H9 (cell line): ENCODE data around the gene ASB10. TPM values are rescaled to one million over a fixed set of nuclear protein-coding genes. Genes with fewer than 3 reads are reported as not detected.

Source experiments
- DNase-seq: peaks from one replicate; pipeline ENCODE4 v3.0.0-alpha.2; 2017
- H2AFZ ChIP-seq: one replicate; pipeline ENCODE4 v1.6.1; 2013; ENCODE audit warnings: mild to moderate bottlenecking, low read length, control low read depth, moderate library complexity
- H2AK5ac ChIP-seq: 2 replicates; pipeline ENCODE4 v1.6.1; 2013; ENCODE audit warnings: low read length, control low read depth, mixed read lengths; ENCODE audit not compliant: insufficient read length
- H2BK120ac ChIP-seq: one replicate; pipeline ENCODE4 v1.6.1; 2013; ENCODE audit warnings: low read depth, mild to moderate bottlenecking, low read length, control low read depth, inconsistent platforms; ENCODE audit not compliant: poor library complexity, severe bottlenecking
- H2BK12ac ChIP-seq: 2 replicates; pipeline ENCODE4 v1.6.1; 2013; ENCODE audit warnings: low read length, control low read depth, mixed read lengths, low read depth; ENCODE audit not compliant: insufficient read length
- H2BK15ac ChIP-seq: 2 replicates; pipeline ENCODE4 v1.6.1; 2013; ENCODE audit warnings: low read depth, low read length, control low read depth
- H2BK20ac ChIP-seq: one replicate; pipeline ENCODE4 v1.6.1; 2013; ENCODE audit warnings: low read depth, mild to moderate bottlenecking, low read length, control low read depth, inconsistent platforms; ENCODE audit not compliant: poor library complexity, severe bottlenecking
- H2BK5ac ChIP-seq: 2 replicates; pipeline ENCODE4 v1.6.1; 2013; ENCODE audit warnings: low read length, control low read depth, mixed read lengths; ENCODE audit not compliant: insufficient read length
- H3K14ac ChIP-seq: 2 replicates; pipeline ENCODE4 v1.6.1; 2013; ENCODE audit warnings: low read length, control low read depth; ENCODE audit not compliant: insufficient read depth
- H3K18ac ChIP-seq: 2 replicates; pipeline ENCODE4 v1.6.1; 2013; ENCODE audit warnings: low read depth, mild to moderate bottlenecking, mixed read lengths, low read length, control low read depth; ENCODE audit not compliant: insufficient read length
- H3K23ac ChIP-seq: 2 replicates; pipeline ENCODE4 v1.6.1; 2013; ENCODE audit warnings: low read length, control low read depth, mixed read lengths, low read depth; ENCODE audit not compliant: insufficient read length
- H3K23me2 ChIP-seq: 2 replicates; pipeline ENCODE4 v1.6.1; 2013; ENCODE audit warnings: low read depth, mild to moderate bottlenecking, mixed read lengths, low read length, control low read depth; ENCODE audit not compliant: insufficient read length, poor library complexity, severe bottlenecking
- H3K27ac ChIP-seq: 2 replicates; pipeline ENCODE4 v1.5.1; 2013; ENCODE audit warnings: low read length, control low read depth, mixed read lengths, low read depth; ENCODE audit not compliant: insufficient read length
- H3K27me3 ChIP-seq: 2 replicates; pipeline ENCODE4 v1.6.1; 2013; ENCODE audit warnings: low read length, control low read depth, inconsistent platforms; ENCODE audit not compliant: insufficient read depth
- H3K4ac ChIP-seq: 2 replicates; pipeline ENCODE4 v1.6.1; 2013; ENCODE audit warnings: low read depth, mild to moderate bottlenecking, control low read depth, inconsistent platforms, low read length, moderate library complexity
- H3K4me1 ChIP-seq: 2 replicates; pipeline ENCODE4 v1.6.1; 2013; ENCODE audit warnings: low read length, control low read depth, inconsistent platforms; ENCODE audit not compliant: insufficient read depth
- H3K4me2 ChIP-seq: 2 replicates; pipeline ENCODE4 v1.6.1; 2013; ENCODE audit warnings: low read length, control low read depth, mixed read lengths; ENCODE audit not compliant: insufficient read length, insufficient read depth
- H3K56ac ChIP-seq: 2 replicates; pipeline ENCODE4 v1.6.1; 2013; ENCODE audit warnings: low read depth, mild to moderate bottlenecking, mixed read lengths, low read length, control low read depth; ENCODE audit not compliant: insufficient read length
- H3K79me1 ChIP-seq: 2 replicates; pipeline ENCODE4 v1.6.1; 2013; ENCODE audit warnings: low read depth, mild to moderate bottlenecking, moderate library complexity, low read length, control low read depth, inconsistent platforms; ENCODE audit not compliant: insufficient read depth, poor library complexity, severe bottlenecking
- H3K79me2 ChIP-seq: 2 replicates; pipeline ENCODE4 v1.6.1; 2013; ENCODE audit warnings: low read length, control low read depth, inconsistent platforms; ENCODE audit not compliant: insufficient read depth
- H3K9ac ChIP-seq: 2 replicates; pipeline ENCODE4 v1.6.1; 2013; ENCODE audit warnings: low read length, control low read depth, mixed read lengths; ENCODE audit not compliant: insufficient read length; ENCODE audit errors: extremely low read depth
- H3K9me3 ChIP-seq: one replicate; pipeline ENCODE4 v1.6.1; 2013; ENCODE audit warnings: low read depth, low read length, inconsistent platforms; ENCODE audit not compliant: control insufficient read depth
- H3T11ph ChIP-seq: one replicate; pipeline ENCODE4 v1.6.1; 2013; ENCODE audit warnings: mild to moderate bottlenecking, low read length, control low read depth, inconsistent platforms
- H4K20me1 ChIP-seq: one replicate; pipeline ENCODE4 v1.6.1; 2013; ENCODE audit not compliant: control insufficient read depth, insufficient read length, insufficient read depth
- H4K5ac ChIP-seq: 2 replicates; pipeline ENCODE4 v1.6.1; 2013; ENCODE audit warnings: low read depth, mild to moderate bottlenecking, mixed read lengths, low read length, control low read depth; ENCODE audit not compliant: insufficient read length
- H4K8ac ChIP-seq: replicated peaks from 2 replicates; pipeline ENCODE4 v1.6.1; 2013; ENCODE audit warnings: low read length, control low read depth, mixed read lengths, low read depth; ENCODE audit not compliant: insufficient read length
- H4K91ac ChIP-seq: 2 replicates; pipeline ENCODE4 v1.6.1; 2013; ENCODE audit warnings: low read depth, mild to moderate bottlenecking, moderate library complexity, mixed read lengths, low read length, control low read depth; ENCODE audit not compliant: insufficient read length
- H3K27ac Mint-ChIP-seq, 3 experiments: 2 replicates in 2 of 3; 3 replicates in 1 of 3; pipeline ENCODE4 v1.8.0; 2020 to 2021; ENCODE audit warnings: mixed read lengths in 3 of 3, mild to moderate bottlenecking in 1 of 3, moderate library complexity in 1 of 3
- H3K27me3 Mint-ChIP-seq: 2 replicates; pipeline ENCODE4 v1.8.0; 2021; ENCODE audit warnings: low read depth, mild to moderate bottlenecking, moderate library complexity, mixed read lengths
- H3K36me3 Mint-ChIP-seq, 3 experiments: 2 replicates in 2 of 3; 3 replicates in 1 of 3; pipeline ENCODE4 v1.8.0; 2020 to 2021; ENCODE audit warnings: low read depth in 3 of 3, mixed read lengths in 3 of 3; ENCODE audit not compliant: insufficient read depth in 1 of 3
- H3K4me1 Mint-ChIP-seq, 2 experiments: 2 replicates each; pipeline ENCODE4 v1.8.0; 2020; ENCODE audit warnings: mixed read lengths in 2 of 2
- H3K4me3 Mint-ChIP-seq, 2 experiments: 2 replicates in 1 of 2; 3 replicates in 1 of 2; pipeline ENCODE4 v1.8.0; 2020 to 2021; ENCODE audit warnings: mild to moderate bottlenecking in 2 of 2, mixed read lengths in 2 of 2, moderate library complexity in 1 of 2
- H3K9me3 Mint-ChIP-seq, 2 experiments: 2 replicates in 1 of 2; 3 replicates in 1 of 2; pipeline ENCODE4 v1.8.0; 2020; ENCODE audit warnings: mild to moderate bottlenecking in 2 of 2, mixed read lengths in 2 of 2, moderate library complexity in 1 of 2
- WGBS: extraction: QIAGEN DNeasy Blood & Tissue Kit; methylation state at CpG from one replicate; pipeline ENCODE4 v1.1.7; 2013; ENCODE audit warnings: missing lambda C conversion rate, low lambda C conversion rate, mixed read lengths; ENCODE audit not compliant: insufficient read length; ENCODE audit errors: extremely low coverage; 5-methylcytosine and 5-hydroxymethylcytosine counted together
- total RNA-seq: library from RNA; stranded (reverse); gene quantifications from 2 replicates; pipeline ENCODE4 v1.2.1, GENCODE V29; 2021
- TF ChIP-seq, protein P1 (sequence below): fragments of 200-600 bp; sonication (generic); conservative IDR thresholded peaks from 3 replicates; pipeline ENCODE4 v1.8.0; 2021; ENCODE audit warnings: antibody characterized with exemption, mild to moderate bottlenecking

Gene ASB10
- total RNA-seq, 1 experiment from 2014 or later: not detected

- H2BK12ac ChIP-seq: no peak overlapping the region
- peaks cover 17 to 18% of the 10 kb centered on the region in 2 experiments for H3K4me1 Mint-ChIP-seq
- H3K18ac ChIP-seq: no peak overlapping the region
- H3K27me3 Mint-ChIP-seq: no peaks in the 10 kb centered on the region; the same call in 1 of the 2 replicates
- H3K36me3 Mint-ChIP-seq: peaks cover 2 to 23% (median 17%) of the 10 kb centered on the region in 3 experiments; a peak in 6 of 7 replicates
- H3K4ac ChIP-seq: no peak overlapping the region
- H2BK120ac ChIP-seq: no peak overlapping the region
- H3K27me3 ChIP-seq: no peaks in the 10 kb centered on the region
- H3K4me3 Mint-ChIP-seq: peak overlapping the region; percentile 97 to 99
- no peak for DNase-seq
- peaks cover 9% of the 10 kb centered on the region for H3K23me2 ChIP-seq
- H2BK5ac ChIP-seq: no peak overlapping the region
- H4K91ac ChIP-seq: no peak overlapping the region
- no peak overlapping the region for H2AFZ ChIP-seq
- H2AK5ac ChIP-seq: no peak overlapping the region
- H4K8ac ChIP-seq: no peak overlapping the region
- H3K4me1 ChIP-seq: no peaks in the 10 kb centered on the region; the same call in 1 of the 2 replicates
- no peaks in the 10 kb centered on the region for H3K9me3 ChIP-seq
- H3K27ac ChIP-seq: no peak overlapping the region
- H3K14ac ChIP-seq: no peak overlapping the region
- H2BK15ac ChIP-seq: no peak overlapping the region
- H3K23ac ChIP-seq: no peak overlapping the region
- H4K5ac ChIP-seq: no peak overlapping the region
- no peaks in the 10 kb centered on the region for H4K20me1 ChIP-seq
- H3K9ac ChIP-seq: no peak overlapping the region
- WGBS: no CpG with 5 or more reads among the region's 9 CpGs
- no peaks in the 10 kb centered on the region for H3K9me3 Mint-ChIP-seq
- peak overlapping the region; percentile 93 for H3K4me2 ChIP-seq
- H3K27ac Mint-ChIP-seq: peak overlapping the region in 1 of 3 experiments; percentile 23; a peak in 1 of 7 replicates
- no peak overlapping the region for H3T11ph ChIP-seq
- no peaks in the 10 kb centered on the region for H3K79me1 ChIP-seq
- H3K56ac ChIP-seq: no peak overlapping the region
- no peak overlapping the region for H2BK20ac ChIP-seq
- TF ChIP-seq, protein P1, sequence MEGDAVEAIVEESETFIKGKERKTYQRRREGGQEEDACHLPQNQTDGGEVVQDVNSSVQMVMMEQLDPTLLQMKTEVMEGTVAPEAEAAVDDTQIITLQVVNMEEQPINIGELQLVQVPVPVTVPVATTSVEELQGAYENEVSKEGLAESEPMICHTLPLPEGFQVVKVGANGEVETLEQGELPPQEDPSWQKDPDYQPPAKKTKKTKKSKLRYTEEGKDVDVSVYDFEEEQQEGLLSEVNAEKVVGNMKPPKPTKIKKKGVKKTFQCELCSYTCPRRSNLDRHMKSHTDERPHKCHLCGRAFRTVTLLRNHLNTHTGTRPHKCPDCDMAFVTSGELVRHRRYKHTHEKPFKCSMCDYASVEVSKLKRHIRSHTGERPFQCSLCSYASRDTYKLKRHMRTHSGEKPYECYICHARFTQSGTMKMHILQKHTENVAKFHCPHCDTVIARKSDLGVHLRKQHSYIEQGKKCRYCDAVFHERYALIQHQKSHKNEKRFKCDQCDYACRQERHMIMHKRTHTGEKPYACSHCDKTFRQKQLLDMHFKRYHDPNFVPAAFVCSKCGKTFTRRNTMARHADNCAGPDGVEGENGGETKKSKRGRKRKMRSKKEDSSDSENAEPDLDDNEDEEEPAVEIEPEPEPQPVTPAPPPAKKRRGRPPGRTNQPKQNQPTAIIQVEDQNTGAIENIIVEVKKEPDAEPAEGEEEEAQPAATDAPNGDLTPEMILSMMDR: no peak
- H3K79me2 ChIP-seq: peaks cover 6% of the 10 kb centered on the region; the same call in 1 of the 2 replicates
Measured at GRCh38 chr7:151233804-151234203, 46.8 kb upstream of the ASB10 start.
